ENCODE results near the gene GPRC6A.

Gene GPRC6A, protein sequence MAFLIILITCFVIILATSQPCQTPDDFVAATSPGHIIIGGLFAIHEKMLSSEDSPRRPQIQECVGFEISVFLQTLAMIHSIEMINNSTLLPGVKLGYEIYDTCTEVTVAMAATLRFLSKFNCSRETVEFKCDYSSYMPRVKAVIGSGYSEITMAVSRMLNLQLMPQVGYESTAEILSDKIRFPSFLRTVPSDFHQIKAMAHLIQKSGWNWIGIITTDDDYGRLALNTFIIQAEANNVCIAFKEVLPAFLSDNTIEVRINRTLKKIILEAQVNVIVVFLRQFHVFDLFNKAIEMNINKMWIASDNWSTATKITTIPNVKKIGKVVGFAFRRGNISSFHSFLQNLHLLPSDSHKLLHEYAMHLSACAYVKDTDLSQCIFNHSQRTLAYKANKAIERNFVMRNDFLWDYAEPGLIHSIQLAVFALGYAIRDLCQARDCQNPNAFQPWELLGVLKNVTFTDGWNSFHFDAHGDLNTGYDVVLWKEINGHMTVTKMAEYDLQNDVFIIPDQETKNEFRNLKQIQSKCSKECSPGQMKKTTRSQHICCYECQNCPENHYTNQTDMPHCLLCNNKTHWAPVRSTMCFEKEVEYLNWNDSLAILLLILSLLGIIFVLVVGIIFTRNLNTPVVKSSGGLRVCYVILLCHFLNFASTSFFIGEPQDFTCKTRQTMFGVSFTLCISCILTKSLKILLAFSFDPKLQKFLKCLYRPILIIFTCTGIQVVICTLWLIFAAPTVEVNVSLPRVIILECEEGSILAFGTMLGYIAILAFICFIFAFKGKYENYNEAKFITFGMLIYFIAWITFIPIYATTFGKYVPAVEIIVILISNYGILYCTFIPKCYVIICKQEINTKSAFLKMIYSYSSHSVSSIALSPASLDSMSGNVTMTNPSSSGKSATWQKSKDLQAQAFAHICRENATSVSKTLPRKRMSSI
- total RNA-seq: 0 reads per million in 9 experiments

DNA sequence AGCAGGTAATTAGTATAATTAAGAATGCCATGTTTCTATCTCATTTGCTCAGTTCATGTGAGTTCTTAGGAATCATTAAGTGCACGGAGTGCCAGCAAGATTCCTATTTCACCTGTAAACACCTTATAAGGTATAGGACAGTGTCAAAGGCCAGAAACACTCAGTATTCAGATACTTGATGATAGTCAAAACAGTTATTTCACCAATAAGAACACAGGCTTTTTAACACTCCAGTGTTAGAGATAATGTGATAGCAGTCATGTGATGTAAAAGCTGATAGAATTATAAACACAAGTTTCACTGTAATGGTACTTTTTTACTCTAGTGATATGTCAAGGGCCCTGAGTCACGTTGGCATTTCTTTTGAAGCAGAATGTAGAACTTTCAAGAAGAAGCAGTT lies at the start of gene GPRC6A:
TSS of gene GPRC6A (minus strand) at position 101 of the 400 bp plus-strand sequence. CDS start at position 31, 70 bp downstream.
- DNase-seq (no peak), ATAC-seq (replicated peaks) (no peak)
- no peaks in the 10 kb centered on the region for H3K27me3 Mint-ChIP-seq
- H3K36me3 Mint-ChIP-seq (ENCODE audit: insufficient read depth): no peaks in the 10 kb centered on the region
- peak within 1 kb of the TSS in 1 of 2 donors; percentile 49 for H3K27ac Mint-ChIP-seq
- H3K4me1 Mint-ChIP-seq (ENCODE audit: low read depth in 2 of 2): no peaks in the 10 kb centered on the region
- peaks cover 0 to under 1% of the 10 kb centered on the region in 2 donors for H3K9me3 Mint-ChIP-seq
- no peak within 1 kb of the TSS for H3K4me3 Mint-ChIP-seq

DNA sequence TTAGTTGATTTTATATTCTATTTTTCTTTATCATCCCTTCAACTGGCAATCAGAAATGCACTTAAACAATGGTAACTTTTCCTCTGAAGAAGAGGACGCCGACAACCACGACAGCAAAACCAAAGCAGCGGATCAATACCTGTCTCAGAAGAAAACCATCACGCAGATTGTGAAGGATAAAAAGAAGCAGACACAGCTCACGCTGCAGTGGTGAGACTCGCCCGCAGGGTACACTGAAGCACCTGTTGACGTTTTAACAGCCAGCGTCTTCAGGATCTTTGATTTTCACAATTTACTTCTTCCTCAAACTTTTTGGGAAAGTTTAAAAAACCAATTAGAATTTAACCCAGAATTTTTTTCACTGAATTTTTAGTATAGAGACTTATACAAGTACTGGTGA lies 48.9 kb upstream of the GPRC6A start:
- H3K9me3 Mint-ChIP-seq: peaks cover 0 to 5% of the 10 kb centered on the region in 2 donors
- no peak overlapping the region for H3K27ac Mint-ChIP-seq

DNA sequence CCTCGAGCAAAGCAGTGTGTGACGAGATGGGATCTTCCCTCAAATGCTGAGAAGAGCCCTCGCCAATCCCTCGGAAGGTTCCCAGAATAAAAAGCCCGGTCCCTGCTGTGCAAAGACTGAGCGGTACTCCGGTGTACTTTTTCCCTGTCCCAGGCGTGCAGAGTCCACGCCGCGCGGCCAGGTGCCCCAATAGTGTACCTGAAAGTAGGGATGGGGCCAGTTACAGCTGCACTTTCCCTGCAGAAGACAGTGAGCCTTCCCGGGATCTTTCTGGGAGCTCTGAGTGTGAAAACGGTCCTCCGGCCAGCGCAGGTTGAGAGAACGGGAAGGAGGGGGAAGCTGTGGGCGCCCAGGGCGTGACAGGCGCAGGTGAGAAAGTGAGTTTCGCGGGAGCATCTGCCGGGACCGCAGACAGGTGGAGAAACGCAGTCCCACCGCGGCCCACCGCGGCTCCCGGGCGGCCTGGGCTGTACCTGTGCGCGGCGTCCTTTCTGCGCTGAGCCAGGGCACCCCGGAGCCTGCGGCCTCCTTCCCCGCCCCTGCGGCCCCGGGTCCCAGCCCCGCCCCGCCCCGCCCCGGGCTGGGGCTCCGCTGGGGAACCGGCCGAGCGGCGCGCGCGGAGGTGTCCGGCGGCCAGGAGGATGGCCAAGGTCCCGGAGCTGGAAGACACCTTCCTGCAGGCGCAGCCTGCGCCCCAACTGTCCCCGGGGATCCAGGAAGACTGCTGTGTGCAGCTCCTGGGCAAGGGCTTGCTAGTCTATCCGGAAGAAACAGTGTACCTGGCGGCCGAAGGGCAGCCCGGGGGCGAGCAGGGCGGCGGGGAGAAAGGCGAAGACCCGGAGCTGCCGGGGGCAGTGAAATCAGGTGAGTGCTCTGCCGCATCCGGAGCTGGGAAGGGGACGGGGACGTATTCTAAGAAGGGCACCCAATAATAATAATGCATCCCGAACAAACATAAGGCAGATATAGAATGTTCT lies 48.0 kb upstream of the GPRC6A start, which contains the start of gene RFX6:
TSS of gene RFX6 (plus strand) at position 608 of the 977 bp plus-strand sequence. CDS start at position 642, 34 bp downstream.
- no peak for DNase-seq
- Mint-ChIP-seq H3K9me3 (peaks cover 0 to 5% of the 10 kb centered on the region in 2 donors), H3K27ac (no peak within 1 kb of the TSS), H3K36me3 (ENCODE audit: insufficient read depth) (no peaks in the 10 kb centered on the region), H3K27me3 (peaks cover 27 to 32% of the 10 kb centered on the region in 2 donors), H3K4me1 (ENCODE audit: low read depth in 2 of 2) (peaks cover 6% of the 10 kb centered on the region in 2 donors), H3K4me3 (peak within 1 kb of the TSS; percentile 54 to 59)
- no peak for ATAC-seq (replicated peaks)

More for the DNA sequence above, 48.9 kb upstream of the GPRC6A start:
- ATAC-seq (replicated peaks): no peak
- H3K4me3 Mint-ChIP-seq: no peak overlapping the region
- H3K36me3 Mint-ChIP-seq (ENCODE audit: insufficient read depth): no peaks in the 10 kb centered on the region
- peaks cover 6% of the 10 kb centered on the region in 2 donors for H3K4me1 Mint-ChIP-seq (ENCODE audit: low read depth in 2 of 2)
- no peak for DNase-seq
- H3K27me3 Mint-ChIP-seq: peaks cover 27 to 32% of the 10 kb centered on the region in 2 donors

DNA sequence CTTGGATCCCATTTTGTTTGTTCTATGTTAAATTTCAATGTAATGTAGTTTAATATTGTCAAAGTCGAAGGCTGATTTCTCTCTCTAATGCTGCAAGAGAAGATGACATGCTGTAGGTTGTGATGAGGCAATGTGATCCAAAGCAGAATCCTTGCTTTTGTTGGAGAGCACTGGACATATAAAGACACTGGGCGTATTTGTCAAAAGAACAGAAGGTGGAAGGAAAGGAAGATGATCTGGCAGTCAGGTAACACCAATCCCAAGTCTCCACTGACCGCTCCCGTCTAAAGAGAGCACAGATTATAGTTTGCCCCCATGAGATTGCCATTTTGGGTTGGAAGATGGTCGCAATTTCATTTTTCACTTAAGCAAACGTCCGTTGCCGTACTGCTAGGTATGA lies 47.2 kb upstream of the GPRC6A start:
- Mint-ChIP-seq H3K36me3 (ENCODE audit: insufficient read depth) (no peaks in the 10 kb centered on the region), H3K4me3 (peak overlapping the region; percentile 54 to 59), H3K27ac (no peak overlapping the region)

DNA sequence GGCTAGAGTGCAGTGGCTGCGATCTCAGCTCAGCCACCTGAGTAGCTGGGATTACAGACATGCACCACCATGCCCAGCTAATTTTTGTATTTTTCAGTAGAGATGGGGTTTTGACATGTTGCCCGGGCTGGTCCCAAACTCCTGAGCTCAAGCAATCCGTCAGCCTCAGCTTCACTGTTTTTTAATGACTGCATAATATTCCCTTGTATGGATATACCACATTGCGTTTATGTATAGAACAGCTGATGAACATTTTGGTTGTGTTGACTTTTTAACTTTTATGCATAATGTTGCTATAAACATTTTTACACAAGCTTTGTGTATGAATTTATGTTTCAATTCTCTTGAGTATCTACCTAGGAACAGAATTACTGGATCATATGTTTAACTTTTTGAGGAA lies 43.9 kb upstream of the GPRC6A start:
- no peak overlapping the region for H3K4me3 Mint-ChIP-seq
- H3K36me3 Mint-ChIP-seq (ENCODE audit: insufficient read depth): no peaks in the 10 kb centered on the region
- DNase-seq (no peak), ATAC-seq (replicated peaks) (no peak)
- peaks cover 27 to 32% of the 10 kb centered on the region in 2 donors for H3K27me3 Mint-ChIP-seq
- H3K27ac Mint-ChIP-seq: no peak overlapping the region
- H3K9me3 Mint-ChIP-seq: peaks cover 0 to 10% of the 10 kb centered on the region in 2 donors
- peaks cover 6% of the 10 kb centered on the region in 2 donors for H3K4me1 Mint-ChIP-seq (ENCODE audit: low read depth in 2 of 2)

More for the DNA sequence above, 47.2 kb upstream of the GPRC6A start:
- ATAC-seq (replicated peaks) (no peak), DNase-seq (no peak)
- peaks cover 6% of the 10 kb centered on the region in 2 donors for H3K4me1 Mint-ChIP-seq (ENCODE audit: low read depth in 2 of 2)
- H3K9me3 Mint-ChIP-seq: peaks cover 0 to 5% of the 10 kb centered on the region in 2 donors
- H3K27me3 Mint-ChIP-seq: peaks cover 27 to 32% of the 10 kb centered on the region in 2 donors

DNA sequence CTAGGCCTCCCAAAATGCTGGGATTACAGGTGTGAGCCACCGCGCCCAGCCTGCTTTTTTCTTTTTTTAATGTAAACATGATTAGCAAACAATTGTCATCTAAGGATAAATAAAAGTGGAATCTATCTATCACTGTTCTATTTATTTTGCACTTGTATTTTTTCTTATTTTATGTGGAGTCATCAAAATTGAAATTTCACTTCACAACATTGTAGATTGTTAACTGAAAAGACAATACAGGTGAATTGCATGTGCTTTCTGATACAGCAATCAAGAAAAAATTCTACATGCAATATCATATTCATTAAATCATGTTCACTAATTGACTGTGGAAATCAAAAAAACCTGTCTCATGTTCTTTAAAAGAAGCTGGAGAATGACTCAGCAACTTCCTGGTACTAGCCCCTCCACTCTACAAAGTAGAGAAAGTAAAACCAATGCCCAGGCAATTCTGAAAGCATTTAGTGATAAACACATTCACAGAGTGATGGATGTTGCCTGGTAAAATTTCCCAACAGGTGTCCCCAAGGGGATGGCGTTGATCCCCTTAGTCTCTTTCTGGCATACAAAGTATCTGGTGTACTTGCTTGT lies 37.5 kb upstream of the GPRC6A start:
- Mint-ChIP-seq H3K27ac (no peak overlapping the region), H3K27me3 (no peaks in the 10 kb centered on the region), H3K36me3 (ENCODE audit: insufficient read depth) (no peaks in the 10 kb centered on the region), H3K4me1 (ENCODE audit: low read depth in 2 of 2) (no peaks in the 10 kb centered on the region), H3K9me3 (peaks cover 0 to 6% of the 10 kb centered on the region in 2 donors), H3K4me3 (no peak overlapping the region)
- DNase-seq: no peak
- ATAC-seq (replicated peaks): no peak

DNA sequence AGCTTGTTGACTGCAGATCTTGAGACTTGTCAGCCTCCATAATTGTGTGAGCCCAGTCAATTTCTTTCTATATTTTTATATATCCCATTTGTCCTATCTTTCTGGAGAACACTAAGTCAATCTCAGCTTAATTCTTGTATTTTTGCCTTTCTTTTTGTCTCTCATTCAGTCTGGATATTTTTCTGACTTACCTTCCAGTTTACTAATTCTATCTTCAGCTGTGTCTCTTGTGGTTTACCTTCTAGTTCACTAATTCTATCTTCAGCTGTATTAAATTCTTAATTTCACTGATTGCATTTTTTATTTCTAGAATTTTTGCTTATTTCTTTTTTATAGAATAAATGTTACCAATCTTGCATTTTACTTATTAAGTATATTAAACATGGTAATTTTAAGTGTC lies 30.4 kb upstream of the GPRC6A start:
- Mint-ChIP-seq H3K4me3 (no peak overlapping the region), H3K27ac (no peak overlapping the region), H3K27me3 (no peaks in the 10 kb centered on the region), H3K36me3 (ENCODE audit: insufficient read depth) (no peaks in the 10 kb centered on the region), H3K4me1 (ENCODE audit: low read depth in 2 of 2) (no peaks in the 10 kb centered on the region), H3K9me3 (peaks cover 0 to 5% of the 10 kb centered on the region in 2 donors)
- DNase-seq (no peak), ATAC-seq (replicated peaks) (no peak)

DNA sequence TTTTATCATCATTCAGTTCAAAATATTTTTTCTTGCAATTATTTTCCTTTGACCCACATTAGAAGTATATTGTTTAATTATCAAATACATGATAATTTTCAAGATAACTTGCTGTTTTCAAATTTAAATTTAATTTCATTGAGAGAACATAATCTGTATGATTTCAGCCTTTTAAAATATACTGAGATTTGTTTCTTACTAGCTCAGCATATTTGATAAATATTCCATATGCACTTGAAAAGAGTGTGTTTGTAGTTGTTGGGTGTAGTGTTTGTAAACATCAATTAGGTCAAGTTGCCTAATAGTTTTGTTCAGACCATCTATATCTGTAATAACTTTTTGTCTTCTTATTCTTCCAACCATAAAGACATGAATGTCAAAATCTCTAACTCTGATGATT lies 29.2 kb upstream of the GPRC6A start:
- Mint-ChIP-seq H3K4me1 (ENCODE audit: low read depth in 2 of 2) (no peaks in the 10 kb centered on the region), H3K27me3 (no peaks in the 10 kb centered on the region), H3K4me3 (no peak overlapping the region), H3K27ac (no peak overlapping the region), H3K36me3 (ENCODE audit: insufficient read depth) (no peaks in the 10 kb centered on the region), H3K9me3 (peaks cover 0 to 5% of the 10 kb centered on the region in 2 donors)
- ATAC-seq (replicated peaks) (no peak), DNase-seq (no peak)

DNA sequence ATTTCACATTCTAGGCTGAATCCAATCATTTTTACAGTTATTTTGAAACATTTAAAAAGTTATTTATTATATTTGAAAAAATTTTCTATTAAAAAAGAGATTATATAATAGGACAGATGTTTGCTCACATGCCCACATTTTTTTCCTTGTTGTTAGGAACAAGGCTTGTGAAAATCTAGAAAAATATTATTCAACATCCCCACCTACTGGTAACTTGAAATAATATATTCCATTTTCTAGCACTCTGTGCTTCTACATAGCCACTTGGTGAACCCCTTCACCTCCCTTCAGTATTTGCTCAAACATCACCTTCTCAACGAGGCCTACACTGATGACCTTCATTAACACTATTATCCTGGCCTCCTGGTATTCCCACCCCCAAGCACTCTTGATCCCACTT lies 18.3 kb upstream of the GPRC6A start:
- Mint-ChIP-seq H3K9me3 (no peaks in the 10 kb centered on the region), H3K4me3 (no peak overlapping the region), H3K36me3 (ENCODE audit: insufficient read depth) (no peaks in the 10 kb centered on the region), H3K27me3 (peaks cover 11 to 23% of the 10 kb centered on the region in 2 donors), H3K4me1 (ENCODE audit: low read depth in 2 of 2) (no peaks in the 10 kb centered on the region), H3K27ac (no peak overlapping the region)
- DNase-seq: no peak
- ATAC-seq (replicated peaks): no peak

DNA sequence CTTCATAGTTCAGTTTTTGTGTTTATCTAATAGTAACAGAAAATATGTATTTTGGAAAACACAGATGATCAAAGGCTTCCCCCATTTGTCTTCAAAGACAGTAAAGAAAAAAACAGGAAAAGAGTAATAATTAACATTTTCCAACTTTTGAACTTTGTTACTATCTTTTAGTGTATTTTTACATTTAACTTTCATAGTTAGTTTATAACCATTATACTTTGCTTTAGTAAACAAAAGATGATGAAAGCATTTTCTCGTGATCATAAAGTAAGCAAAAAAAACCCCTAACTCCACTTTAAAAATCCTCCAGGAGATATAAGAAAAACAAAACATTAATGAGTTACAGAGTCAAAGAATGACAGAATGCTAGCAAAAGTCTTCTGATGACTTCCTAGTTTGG lies 13.6 kb upstream of the GPRC6A start:
- DNase-seq (no peak), ATAC-seq (replicated peaks) (no peak)
- Mint-ChIP-seq H3K9me3 (no peaks in the 10 kb centered on the region), H3K4me1 (ENCODE audit: low read depth in 2 of 2) (no peaks in the 10 kb centered on the region), H3K4me3 (no peak overlapping the region), H3K27me3 (peaks cover 0 to 10% of the 10 kb centered on the region in 2 donors), H3K36me3 (ENCODE audit: insufficient read depth) (no peaks in the 10 kb centered on the region), H3K27ac (no peak overlapping the region)

DNA sequence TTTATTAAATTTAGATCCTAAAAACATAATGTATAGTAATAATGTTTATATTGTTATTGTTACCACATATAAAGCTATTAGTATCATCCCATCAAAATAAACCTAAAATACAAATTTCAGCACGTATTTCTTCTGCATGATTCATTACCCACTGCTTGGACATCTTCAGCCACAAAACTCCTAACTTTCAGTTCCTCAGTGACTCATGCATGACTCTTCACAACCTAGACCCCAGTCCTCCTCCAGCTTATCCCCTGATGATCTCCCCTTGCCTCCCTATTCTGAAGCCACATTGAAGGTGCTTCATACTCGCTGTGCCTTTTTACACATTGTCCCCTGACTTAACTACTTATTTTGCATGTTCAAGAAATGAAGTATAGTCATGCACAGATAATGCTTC lies 11.2 kb upstream of the GPRC6A start:
- Mint-ChIP-seq H3K27me3 (peaks cover 0 to 8% of the 10 kb centered on the region in 2 donors), H3K4me1 (ENCODE audit: low read depth in 2 of 2) (no peaks in the 10 kb centered on the region), H3K4me3 (no peak overlapping the region), H3K9me3 (no peaks in the 10 kb centered on the region), H3K36me3 (ENCODE audit: insufficient read depth) (no peaks in the 10 kb centered on the region), H3K27ac (no peak overlapping the region)
- DNase-seq: no peak
- no peak for ATAC-seq (replicated peaks)

DNA sequence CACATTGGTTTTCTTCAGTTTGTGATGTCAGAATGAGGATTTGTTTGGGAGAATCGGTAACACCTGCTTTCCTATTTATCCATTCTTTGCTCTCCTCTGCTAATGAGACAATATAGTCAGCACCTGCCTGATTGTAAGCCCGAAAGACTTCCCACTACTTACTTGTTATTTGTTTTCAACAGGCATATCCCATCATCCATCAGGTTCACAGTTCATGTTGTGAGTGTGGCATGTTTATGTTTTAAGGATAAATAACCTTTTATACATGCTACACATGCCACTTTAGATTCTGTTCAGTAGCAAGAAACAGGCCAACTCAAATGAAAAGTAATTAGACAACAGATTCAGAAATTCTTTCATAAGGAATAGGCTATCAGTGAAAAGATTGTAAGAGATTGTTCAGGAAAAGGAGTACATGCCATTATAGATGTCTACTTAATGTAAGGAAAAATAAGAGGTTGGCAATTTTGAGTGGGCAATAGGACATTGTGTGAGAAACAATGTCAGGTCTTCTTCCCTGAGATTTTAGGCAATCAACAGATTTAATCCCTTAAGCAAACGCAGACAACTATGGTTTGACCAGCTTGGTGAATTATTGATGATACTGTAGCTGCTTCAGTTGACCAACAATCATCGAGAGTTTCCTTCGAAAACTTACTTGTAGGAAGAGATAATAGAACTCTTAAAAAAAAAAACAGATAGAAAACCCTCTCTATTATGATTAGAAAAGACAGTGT lies 7.9 kb upstream of the GPRC6A start:
- ATAC-seq (replicated peaks): no peak
- Mint-ChIP-seq H3K9me3 (no peaks in the 10 kb centered on the region), H3K4me1 (ENCODE audit: low read depth in 2 of 2) (no peaks in the 10 kb centered on the region), H3K36me3 (ENCODE audit: insufficient read depth) (no peaks in the 10 kb centered on the region), H3K27me3 (peaks cover 0 to 6% of the 10 kb centered on the region in 2 donors), H3K4me3 (no peak overlapping the region), H3K27ac (no peak overlapping the region)
- no peak for DNase-seq

Data from effector memory CD8-positive, alpha-beta T cell (primary cell).